Measurements from ENCODE around the gene TMEM238L. TPM values are rescaled to one million over a fixed set of nuclear protein-coding genes. Genes with fewer than 3 reads are reported as not detected.

TMEM238L gene
- total and polyA plus RNA-seq, 2 experiments from 2014 or later, result not detected

- TF ChIP-seq REST (IDR thresholded peaks at IDR 0.05; ENCODE audit: unreplicated experiment), result no peak
- no peak for TF ChIP-seq POLR2AphosphoS5 (IDR thresholded peaks at IDR 0.05; ENCODE audit: low read depth)
- TF ChIP-seq STAT1 (IDR thresholded peaks at IDR 0.05; ENCODE audit: unreplicated experiment), result no peak
These were observed 2.8 kb upstream of the TMEM238L start (continued) for GRCh38 chr17:10806545-10807262.

GRCh38 chr17:10805911-10806310 is 2.0 kb upstream of the TMEM238L start:
- H3K4me2 ChIP-seq, result no peak overlapping the region
- H2AFZ ChIP-seq, result no peak overlapping the region
- H3K27ac ChIP-seq (ENCODE audit: low read depth), result no peak overlapping the region
- Mint-ChIP-seq H3K27me3 (ENCODE audit: insufficient read depth, low read depth, poor library complexity) (peaks cover 3% of the 10 kb centered on the region), H3K4me3 (no peak overlapping the region), H3K4me1 (peaks cover 7% of the 10 kb centered on the region; the same call in 2 of the 3 replicates), H3K36me3 (ENCODE audit: low read depth) (no peaks in the 10 kb centered on the region; the same call in 2 of the 3 replicates), H3K9me3 (no peaks in the 10 kb centered on the region; the same call in 2 of the 3 replicates), H3K27ac (no peak overlapping the region)
- no peaks in the 10 kb centered on the region for H3F3A ChIP-seq (replicated peaks; ENCODE audit: low read depth)
- no peaks in the 10 kb centered on the region for H3K9me2 ChIP-seq (ENCODE audit: insufficient read depth)
- no peak for ATAC-seq
- H3K79me2 ChIP-seq (replicated peaks; ENCODE audit: insufficient read depth), result no peaks in the 10 kb centered on the region
- no peak overlapping the region for H3K4me3 ChIP-seq
- no peaks in the 10 kb centered on the region for H3K27me3 ChIP-seq (ENCODE audit: insufficient read depth)
- H4K20me1 ChIP-seq (replicated peaks; ENCODE audit: insufficient read depth), result no peaks in the 10 kb centered on the region
- H3K36me3 ChIP-seq (ENCODE audit: insufficient read depth), result no peaks in the 10 kb centered on the region
- no peak for DNase-seq (ENCODE audit: low spot score)
- no peaks in the 10 kb centered on the region for H3K4me1 ChIP-seq (ENCODE audit: insufficient read depth)
- TF ChIP-seq ETS1 (IDR thresholded peaks at IDR 0.05), result no peak
- no peak for TF ChIP-seq ZNF331 (CRISPR knock-in tag; IDR thresholded peaks at IDR 0.05; ENCODE audit: low read depth)
- TF ChIP-seq STAT1 (IDR thresholded peaks at IDR 0.05; ENCODE audit: unreplicated experiment), result no peak
- no peak for TF ChIP-seq REST (IDR thresholded peaks at IDR 0.05; ENCODE audit: unreplicated experiment)
- TF ChIP-seq ZNF462 (CRISPR knock-in tag; IDR thresholded peaks at IDR 0.05), result no peak

Measured in GM23338 (cell line).